Hepatocyte (in vitro differentiated cells): ENCODE data around the gene NLRC3. TPM values are rescaled to one million over a fixed set of nuclear protein-coding genes. Genes with fewer than 3 reads are reported as not detected.

Experiments used
- DNase-seq: peaks from one replicate; pipeline ENCODE4 v3.0.0-alpha.2; 2016; ENCODE audit warnings: low spot score
- H2AFZ ChIP-seq: fragments of 200-600 bp; sonication (generic); 2 replicates; pipeline ENCODE4 v1.6.0; 2016; ENCODE audit warnings: antibody characterized with exemption, mild to moderate bottlenecking
- H3K27ac ChIP-seq: fragments of 200-600 bp; sonication (generic); 2 replicates; pipeline ENCODE4 v1.5.1; 2016; ENCODE audit warnings: mild to moderate bottlenecking
- H3K27me3 ChIP-seq: fragments of 200-600 bp; sonication (generic); 2 replicates; pipeline ENCODE4 v1.6.1; 2016
- H3K36me3 ChIP-seq: fragments of 200-600 bp; sonication (generic); replicated peaks from 2 replicates; pipeline ENCODE4 v1.5.1; 2016; ENCODE audit warnings: low read depth; ENCODE audit not compliant: insufficient read depth
- H3K4me1 ChIP-seq: fragments of 200-600 bp; sonication (generic); 2 replicates; pipeline ENCODE4 v1.5.1; 2016; ENCODE audit warnings: mild to moderate bottlenecking, moderate library complexity; ENCODE audit not compliant: insufficient read depth
- H3K4me2 ChIP-seq: fragments of 200-600 bp; sonication (generic); 2 replicates; pipeline ENCODE4 v1.6.0; 2016
- H3K4me3 ChIP-seq: fragments of 200-600 bp; sonication (generic); 2 replicates; pipeline ENCODE4 v1.5.1; 2016; ENCODE audit warnings: mild to moderate bottlenecking
- H3K79me2 ChIP-seq: fragments of 200-600 bp; sonication (generic); 2 replicates; pipeline ENCODE4 v1.6.0; 2017; ENCODE audit warnings: mild to moderate bottlenecking
- H3K9me2 ChIP-seq: fragments of 200-600 bp; sonication (generic); replicated peaks from 2 replicates; pipeline ENCODE4 v1.6.0; 2017; ENCODE audit warnings: mild to moderate bottlenecking; ENCODE audit not compliant: insufficient read depth
- H3K9me3 ChIP-seq: fragments of 200-600 bp; sonication (generic); 2 replicates; pipeline ENCODE4 v1.5.1; 2016; ENCODE audit warnings: low read depth, mild to moderate bottlenecking
- H4K20me1 ChIP-seq: fragments of 200-600 bp; sonication (generic); 2 replicates; pipeline ENCODE4 v1.6.0; 2016; ENCODE audit warnings: mild to moderate bottlenecking; ENCODE audit not compliant: insufficient read depth, poor library complexity, severe bottlenecking
- CTCF ChIP-seq: fragments of 200-600 bp; sonication (generic); IDR thresholded peaks from 2 replicates; pipeline ENCODE4 v1.5.1; 2016; ENCODE audit warnings: antibody characterized with exemption, mild to moderate bottlenecking; ENCODE audit not compliant: poor library complexity
- EZH2 ChIP-seq: fragments of 200-600 bp; sonication (generic); IDR thresholded peaks from 2 replicates; pipeline ENCODE4 v1.6.1; 2016; ENCODE audit warnings: antibody characterized with exemption, mild to moderate bottlenecking, borderline replicate concordance
- EZH2phosphoT487 ChIP-seq: fragments of 200-600 bp; sonication (generic); IDR thresholded peaks from one replicate; pipeline ENCODE4 v1.6.1; 2018; ENCODE audit warnings: antibody characterized with exemption, mild to moderate bottlenecking, low read depth, moderate library complexity; ENCODE audit not compliant: unreplicated experiment, severe bottlenecking
- WGBS: methylation state at CpG from one replicate; pipeline ENCODE4 v1.1.6; 2016; ENCODE audit warnings: low lambda C conversion rate; ENCODE audit errors: missing lambda C conversion rate; 5-methylcytosine and 5-hydroxymethylcytosine counted together
- polyA plus RNA-seq: library from polyadenylated mRNA; unstranded; fragments of >200 nt; fragmentation: Nextera tagmentation; extraction: Ambion mirVana; gene quantifications from 2 replicates; pipeline ENCODE4 v1.2.1, GENCODE V29; 2016
- total RNA-seq: library from RNA; depleted of rRNA; stranded (reverse); fragments of >200 nt; gene quantifications from 2 replicates; pipeline ENCODE4 v1.2.3, GENCODE V29; 2014

NLRC3 gene
- total and polyA plus RNA-seq, 2 experiments from 2014 or later, result 0.10 to 0.15 TPM

GRCh38 chr16:3536271-3536731 is 40.9 kb downstream of the NLRC3 start:
- no peaks in the 10 kb centered on the region for H4K20me1 ChIP-seq
- no peak overlapping the region for H3K4me3 ChIP-seq
- no peaks in the 10 kb centered on the region for H3K9me2 ChIP-seq
- no peak for DNase-seq
- H3K27me3 ChIP-seq, result no peaks in the 10 kb centered on the region
- peak overlapping the region; percentile 11 for H3K27ac ChIP-seq
- H3K9me3 ChIP-seq, result no peaks in the 10 kb centered on the region
- no peaks in the 10 kb centered on the region for H3K79me2 ChIP-seq
- WGBS, result 75% methylated on average over 3 of the region's 3 CpGs
- no peak for TF ChIP-seq EZH2phosphoT487
- TF ChIP-seq CTCF, result no peak
- TF ChIP-seq EZH2, result no peak
- H3K4me1 ChIP-seq, result no peaks in the 10 kb centered on the region
- H3K4me2 ChIP-seq, result no peak overlapping the region
- H2AFZ ChIP-seq, result no peak overlapping the region
- H3K36me3 ChIP-seq, result no peaks in the 10 kb centered on the region

- Histone ChIP-seq H3K4me1 (no peaks in the 10 kb centered on the region), H3K27ac (no peak overlapping the region), H4K20me1 (no peaks in the 10 kb centered on the region), H3K27me3 (no peaks in the 10 kb centered on the region), H3K36me3 (no peaks in the 10 kb centered on the region), H3K4me2 (no peak overlapping the region), H2AFZ (no peak overlapping the region), H3K9me2 (no peaks in the 10 kb centered on the region), H3K9me3 (no peaks in the 10 kb centered on the region), H3K79me2 (no peaks in the 10 kb centered on the region), H3K4me3 (no peak overlapping the region)
- no peak for DNase-seq
- WGBS, result 90% methylated on average over 10 of the region's 10 CpGs
- TF ChIP-seq CTCF, result no peak
- TF ChIP-seq EZH2, result no peak
- TF ChIP-seq EZH2phosphoT487, result no peak
These were observed 43.1 kb downstream of the NLRC3 start for GRCh38 chr16:3534126-3534525.

- Histone ChIP-seq H3K79me2 (no peaks in the 10 kb centered on the region), H3K9me2 (no peaks in the 10 kb centered on the region), H2AFZ (no peak overlapping the region), H3K9me3 (no peaks in the 10 kb centered on the region), H4K20me1 (no peaks in the 10 kb centered on the region), H3K4me3 (no peak overlapping the region), H3K27me3 (no peaks in the 10 kb centered on the region), H3K27ac (no peak overlapping the region), H3K4me2 (no peak overlapping the region), H3K36me3 (no peaks in the 10 kb centered on the region), H3K4me1 (no peaks in the 10 kb centered on the region)
- WGBS, result 97% methylated on average over 12 of the region's 12 CpGs
- DNase-seq, result no peak
- TF ChIP-seq EZH2phosphoT487 (no peak), EZH2 (no peak), CTCF (no peak)
These were observed 44.5 kb downstream of the NLRC3 start for GRCh38 chr16:3532741-3533140.

GRCh38 chr16:3530371-3530914 is 46.8 kb downstream of the NLRC3 start:
- Histone ChIP-seq H3K4me1 (no peaks in the 10 kb centered on the region), H3K4me2 (no peak overlapping the region), H2AFZ (no peak overlapping the region), H4K20me1 (no peaks in the 10 kb centered on the region), H3K79me2 (no peaks in the 10 kb centered on the region), H3K4me3 (no peak overlapping the region), H3K27me3 (no peaks in the 10 kb centered on the region), H3K36me3 (no peaks in the 10 kb centered on the region), H3K9me3 (no peaks in the 10 kb centered on the region), H3K27ac (no peak overlapping the region), H3K9me2 (no peaks in the 10 kb centered on the region)
- TF ChIP-seq EZH2, result no peak
- 98% methylated on average over 12 of the region's 12 CpGs for WGBS
- no peak for DNase-seq
